GM18868 (cell line): ENCODE results near the gene THYN1.
"Not testable (repeated sequence)": the region's sequence is repeated elsewhere in the genome, so short reads cannot be mapped to it uniquely, and the experiment has no call there.

Source experiments
- ATAC-seq: cut with Tn5 transposase; IDR thresholded peaks from one replicate; pipeline ENCODE4 v1.9.1; 2021; ENCODE audit warnings: mild to moderate bottlenecking, moderate library complexity; ENCODE audit not compliant: unreplicated experiment

The THYN1 gene

DNA sequence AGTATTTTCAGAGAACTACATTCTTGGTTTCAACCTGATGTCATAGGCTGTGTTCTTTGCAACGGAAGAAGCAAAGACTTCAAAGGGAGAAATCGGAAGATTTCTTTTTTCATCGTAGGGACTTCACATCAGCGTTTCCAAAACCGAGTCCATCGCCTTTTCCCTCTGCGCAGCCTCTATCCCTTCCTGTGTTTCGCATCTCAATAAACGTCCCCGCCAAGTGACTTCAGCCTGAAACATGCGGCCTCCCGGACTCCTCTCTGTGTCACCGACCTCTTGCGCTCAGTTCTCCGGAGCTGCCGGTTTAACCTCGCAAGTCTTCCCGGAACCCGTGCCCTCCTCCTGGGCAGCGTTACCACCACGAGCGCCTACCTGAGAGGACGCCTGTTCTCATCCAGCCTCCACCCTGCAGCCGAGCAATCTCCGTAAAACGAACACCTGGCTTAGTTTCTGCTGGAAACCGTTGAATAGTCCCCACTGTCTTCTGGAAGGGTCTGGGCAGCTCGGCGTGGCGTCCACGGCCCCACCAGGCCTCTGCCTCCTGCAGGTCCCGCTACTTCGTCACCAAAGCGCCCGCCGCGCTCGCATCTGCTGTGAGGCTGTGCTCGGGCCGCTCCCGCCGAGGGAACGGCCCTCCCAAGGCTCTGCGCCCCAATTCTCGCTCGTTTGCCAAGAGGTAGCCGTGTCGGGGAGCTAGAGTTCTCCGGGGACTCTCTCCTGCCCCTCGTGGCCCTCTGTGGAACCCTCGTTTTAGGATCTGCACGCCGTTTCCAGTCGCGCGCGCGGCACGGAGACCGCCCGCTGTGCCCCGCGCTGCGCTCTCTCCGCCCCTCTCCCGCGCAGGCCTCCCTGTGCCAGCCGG, 22.6 kb upstream of the THYN1 start, which contains the start of gene GLB1L3:
TSS of gene GLB1L3 (plus strand) at position 846 of the 862 bp plus-strand sequence. CDS start 362 bp downstream, outside the sequence.
- peak; percentile 76 for ATAC-seq

DNA sequence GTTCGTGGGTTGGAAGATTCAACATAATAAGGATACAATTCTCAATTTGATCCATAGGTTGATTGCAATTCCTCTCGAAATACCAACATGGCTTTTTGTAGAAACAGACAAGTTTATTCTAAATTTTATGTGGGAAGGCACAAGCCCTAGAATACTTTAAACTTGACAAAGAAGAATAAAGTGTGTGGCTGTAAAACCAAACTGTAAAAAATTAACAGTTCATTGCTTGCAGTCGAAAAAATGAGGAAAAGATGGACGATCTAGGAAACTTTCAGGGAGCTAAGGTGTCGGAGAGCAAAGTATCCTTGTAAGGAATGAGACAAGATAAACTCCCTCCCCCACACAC, 22.0 kb upstream of the THYN1 start:
- ATAC-seq, result no peak

DNA sequence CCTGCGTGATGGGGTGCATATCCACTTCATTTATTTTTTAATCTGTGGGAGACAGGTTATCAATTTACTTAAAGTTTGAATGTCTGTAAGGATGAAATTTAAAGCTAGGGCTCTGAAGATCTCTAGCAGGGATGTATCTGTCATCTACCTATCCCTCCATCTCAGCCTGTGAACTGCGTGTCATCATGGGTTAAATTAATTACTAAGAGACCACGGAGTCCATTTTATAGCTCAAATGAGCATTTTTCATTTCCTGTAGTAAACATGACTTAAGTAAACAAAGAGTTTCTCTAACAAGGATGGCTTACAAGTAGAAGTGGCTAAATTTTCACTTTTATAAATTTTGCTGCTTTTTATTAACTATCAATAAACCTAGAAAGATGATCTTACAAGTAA, 20.2 kb upstream of the THYN1 start:
- no peak for ATAC-seq

DNA sequence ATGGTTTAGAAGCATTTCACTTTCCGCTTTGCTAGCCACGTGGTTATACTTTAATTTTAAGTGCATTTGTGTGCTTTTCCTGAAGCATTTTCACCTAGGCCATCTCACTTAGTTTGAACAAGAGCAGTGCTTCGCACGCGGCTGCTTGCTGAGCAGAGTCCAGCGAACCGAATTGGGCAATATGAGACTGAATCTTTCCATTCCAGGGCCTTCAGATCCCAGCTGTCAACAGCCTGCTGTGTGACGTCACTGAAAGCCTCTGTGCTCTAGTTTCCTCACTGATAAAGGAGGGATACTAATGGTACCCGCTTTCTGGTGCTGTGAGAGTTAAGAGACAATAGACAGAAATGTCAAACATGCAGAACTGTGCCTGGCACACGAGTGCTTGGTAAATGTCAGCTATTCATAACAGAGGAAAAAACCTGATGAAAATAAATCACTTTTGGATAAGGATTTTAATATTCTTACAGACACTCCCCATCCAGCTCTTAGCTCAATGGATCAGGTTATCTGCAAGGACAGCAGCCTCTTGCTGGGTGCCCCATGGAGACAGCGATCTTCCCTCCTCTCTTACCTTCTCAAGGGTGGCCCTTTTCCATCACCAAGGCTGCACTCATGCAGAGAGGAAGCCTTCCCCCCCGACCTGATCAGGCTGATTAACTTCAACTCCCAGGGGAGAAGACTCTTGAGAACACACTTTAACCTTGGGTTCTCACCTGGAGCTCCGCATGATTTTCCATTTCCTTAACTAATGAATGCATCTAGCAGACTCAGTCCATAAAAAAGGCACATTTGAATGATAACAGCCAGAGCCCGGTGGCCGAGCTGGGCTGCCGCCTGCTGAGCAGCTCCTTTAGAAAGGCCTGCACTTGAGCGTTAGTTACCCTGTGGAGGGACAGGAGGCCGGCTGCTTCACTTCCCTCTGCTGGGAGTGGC, 19.5 kb upstream of the THYN1 start:
- no peak for ATAC-seq

GRCh38 chr11:134271978-134272377, 18.8 kb upstream of the THYN1 start:
- no peak for ATAC-seq

GRCh38 chr11:134270250-134270714, 17.1 kb upstream of the THYN1 start:
- ATAC-seq, result no peak

DNA sequence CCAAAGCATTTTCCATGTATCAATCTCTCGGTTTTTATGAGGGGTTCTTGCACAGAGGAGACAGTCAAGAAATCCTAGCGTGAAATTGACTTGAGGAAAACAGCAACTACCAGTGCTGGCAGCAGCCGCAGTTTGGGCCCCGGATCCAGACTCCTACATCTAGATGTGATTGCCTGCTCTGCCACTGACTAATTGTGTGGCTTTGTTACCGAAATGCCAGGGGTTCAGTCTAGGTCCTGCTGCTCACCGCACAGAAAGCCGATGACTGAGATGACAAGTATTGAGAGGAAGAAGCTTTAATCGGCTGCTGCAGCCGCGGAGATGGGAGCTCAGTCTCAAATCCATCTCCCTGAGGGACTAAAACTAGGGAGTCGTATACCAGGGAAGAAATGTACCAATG, 14.8 kb upstream of the THYN1 start:
- no peak for ATAC-seq

DNA sequence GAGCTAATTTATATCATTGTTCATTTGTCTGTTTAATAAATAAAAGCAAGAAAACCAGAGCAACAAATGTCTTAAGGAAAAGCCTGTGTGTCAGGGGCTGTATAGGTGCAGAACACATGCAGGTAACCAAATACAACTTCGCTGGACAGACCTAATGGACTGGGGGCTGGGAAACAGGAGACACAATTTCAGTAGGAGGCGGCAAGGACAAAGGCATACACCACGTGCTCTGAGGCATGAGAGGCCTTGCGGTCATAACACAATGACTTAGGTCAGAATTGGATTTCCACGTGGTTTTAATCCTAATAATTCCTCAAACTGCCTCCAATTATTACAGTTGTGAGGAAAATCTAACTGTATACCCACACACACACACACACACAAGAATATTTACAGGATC, 14.3 kb upstream of the THYN1 start:
- no peak for ATAC-seq

- ATAC-seq, result no peak
Observed at GRCh38 chr11:134266841-134267251, 13.7 kb upstream of the THYN1 start.

DNA sequence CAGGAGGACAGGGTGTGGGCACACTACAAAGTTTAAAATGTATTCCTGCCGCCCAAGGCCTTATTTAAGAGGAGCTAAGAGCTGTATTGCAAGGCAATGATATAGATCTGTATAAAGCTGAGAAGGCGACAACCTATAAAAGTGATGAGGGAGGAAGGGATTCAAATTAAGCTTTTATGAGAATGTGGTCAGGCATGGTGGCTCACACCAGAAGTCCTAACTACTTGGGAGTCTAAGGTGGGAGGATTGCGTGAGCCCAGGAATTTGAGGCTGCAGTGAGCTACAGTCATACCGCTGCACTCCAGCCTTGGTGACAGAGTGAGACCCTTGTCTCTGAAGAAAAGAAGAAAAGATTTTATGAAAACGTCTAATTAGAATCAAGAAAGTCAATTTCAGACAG, 13.3 kb upstream of the THYN1 start:
- ATAC-seq, result no peak

- no peak for ATAC-seq
Observed at GRCh38 chr11:134264966-134265764, 12.0 kb upstream of the THYN1 start.

GRCh38 chr11:134261626-134262488, 8.7 kb upstream of the THYN1 start:
- ATAC-seq, result peak; percentile 63

- no peak for ATAC-seq
Observed at GRCh38 chr11:134260983-134261382, 7.8 kb upstream of the THYN1 start.

DNA sequence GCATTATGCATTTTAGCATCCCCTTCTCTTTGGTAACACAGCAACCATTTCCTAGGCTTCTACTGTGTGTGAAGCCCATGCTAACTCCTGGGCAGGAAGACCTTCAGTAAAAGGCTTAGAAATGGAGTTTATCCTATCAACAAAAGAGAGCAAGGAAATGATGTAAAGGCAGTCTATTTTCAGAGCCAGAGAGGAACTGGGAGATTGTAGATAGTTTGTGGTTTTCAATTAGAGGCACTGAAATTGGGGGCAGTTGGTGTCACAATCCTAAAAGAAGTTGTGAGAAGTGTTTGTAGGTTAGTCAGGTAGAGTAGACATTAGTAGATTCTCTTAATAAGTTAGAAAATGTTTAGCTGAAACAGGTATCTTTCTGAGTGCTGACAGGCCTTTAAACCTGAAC, 7.4 kb upstream of the THYN1 start:
- no peak for ATAC-seq

GRCh38 chr11:134258577-134258976, 5.4 kb upstream of the THYN1 start:
- no peak for ATAC-seq

GRCh38 chr11:134257101-134257500, 3.9 kb upstream of the THYN1 start:
- ATAC-seq, result no peak

DNA sequence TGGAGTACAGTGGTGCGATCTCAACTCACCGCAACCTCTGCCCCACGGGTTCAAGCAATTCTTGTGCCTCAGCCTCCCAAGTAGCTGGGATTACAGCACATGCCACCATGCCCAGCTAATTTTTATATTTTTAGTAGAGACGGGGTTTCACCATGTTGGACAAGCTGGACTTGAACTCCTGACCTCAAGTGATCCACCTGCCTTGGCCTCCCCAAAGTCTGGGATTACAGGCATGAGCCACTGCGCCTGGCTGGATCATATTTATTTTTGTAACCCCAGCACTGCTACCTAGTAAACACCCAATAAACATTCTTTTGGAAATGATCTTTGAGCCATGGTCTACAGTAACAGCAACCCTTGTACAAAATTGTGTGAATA, 2.0 kb upstream of the THYN1 start:
- not testable (repeated sequence) for ATAC-seq

DNA sequence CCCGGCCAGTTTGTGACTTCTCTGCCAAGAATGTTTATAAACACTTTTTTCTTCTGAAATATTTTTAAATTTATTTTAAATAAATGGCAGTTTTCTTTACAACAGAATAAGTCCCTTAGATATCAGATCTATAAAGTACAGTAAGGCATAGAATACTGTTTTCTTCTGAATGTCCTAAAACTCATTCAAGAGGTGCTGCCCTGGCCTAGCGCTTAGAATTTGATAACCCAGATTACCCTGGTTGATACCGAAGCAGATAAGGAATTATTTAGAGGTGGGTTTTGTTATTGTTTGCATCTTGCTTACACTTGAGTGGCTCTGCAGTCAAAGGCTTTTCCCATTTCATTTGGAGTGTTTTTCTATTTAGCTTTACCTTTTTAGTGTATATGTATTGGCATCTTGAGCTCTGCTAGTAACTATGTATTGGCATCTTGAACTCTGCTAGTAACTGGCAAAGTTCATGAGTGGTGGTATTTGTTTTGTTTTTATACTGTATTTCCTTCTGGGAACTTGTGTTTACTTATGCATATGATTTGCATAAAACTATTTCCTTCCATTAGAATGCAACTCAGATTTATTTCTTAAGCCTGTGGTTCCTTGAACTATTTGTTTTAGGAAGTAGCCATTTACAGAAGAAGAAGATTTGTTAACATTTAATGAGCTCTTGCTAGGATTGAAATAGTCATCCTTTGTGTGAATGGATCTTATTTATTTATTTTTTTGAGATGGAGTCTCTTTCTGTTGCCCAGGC, 1.5 kb upstream of the THYN1 start:
- ATAC-seq, result no peak
